GM20000 (cell line): ENCODE results near the gene EOLA2.
"Not testable (repeated sequence)": the region's sequence is repeated elsewhere in the genome, so short reads cannot be mapped to it uniquely, and the experiment has no call there.

Experiments
- DNase-seq: peaks from one replicate; pipeline ENCODE4 v3.0.0; 2012; ENCODE audit warnings: low spot score
- TF ChIP-seq, protein P1 (sequence below): IDR thresholded peaks from 2 replicates; pipeline ENCODE4 v1.5.1; 2012; ENCODE audit warnings: mild to moderate bottlenecking, control low read depth; ENCODE audit errors: extremely low read depth, missing control alignments

EOLA2 gene

GRCh38 chrX:149939655-149939904, 1.3 kb upstream of the EOLA2 start:
- TF ChIP-seq, protein P1, sequence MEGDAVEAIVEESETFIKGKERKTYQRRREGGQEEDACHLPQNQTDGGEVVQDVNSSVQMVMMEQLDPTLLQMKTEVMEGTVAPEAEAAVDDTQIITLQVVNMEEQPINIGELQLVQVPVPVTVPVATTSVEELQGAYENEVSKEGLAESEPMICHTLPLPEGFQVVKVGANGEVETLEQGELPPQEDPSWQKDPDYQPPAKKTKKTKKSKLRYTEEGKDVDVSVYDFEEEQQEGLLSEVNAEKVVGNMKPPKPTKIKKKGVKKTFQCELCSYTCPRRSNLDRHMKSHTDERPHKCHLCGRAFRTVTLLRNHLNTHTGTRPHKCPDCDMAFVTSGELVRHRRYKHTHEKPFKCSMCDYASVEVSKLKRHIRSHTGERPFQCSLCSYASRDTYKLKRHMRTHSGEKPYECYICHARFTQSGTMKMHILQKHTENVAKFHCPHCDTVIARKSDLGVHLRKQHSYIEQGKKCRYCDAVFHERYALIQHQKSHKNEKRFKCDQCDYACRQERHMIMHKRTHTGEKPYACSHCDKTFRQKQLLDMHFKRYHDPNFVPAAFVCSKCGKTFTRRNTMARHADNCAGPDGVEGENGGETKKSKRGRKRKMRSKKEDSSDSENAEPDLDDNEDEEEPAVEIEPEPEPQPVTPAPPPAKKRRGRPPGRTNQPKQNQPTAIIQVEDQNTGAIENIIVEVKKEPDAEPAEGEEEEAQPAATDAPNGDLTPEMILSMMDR: no peak
- DNase-seq: no peak

- TF ChIP-seq, protein P1: no peak
- DNase-seq: peak; percentile 78
Measured at GRCh38 chrX:149938881-149939654, 777 bp upstream of the EOLA2 start.

DNA sequence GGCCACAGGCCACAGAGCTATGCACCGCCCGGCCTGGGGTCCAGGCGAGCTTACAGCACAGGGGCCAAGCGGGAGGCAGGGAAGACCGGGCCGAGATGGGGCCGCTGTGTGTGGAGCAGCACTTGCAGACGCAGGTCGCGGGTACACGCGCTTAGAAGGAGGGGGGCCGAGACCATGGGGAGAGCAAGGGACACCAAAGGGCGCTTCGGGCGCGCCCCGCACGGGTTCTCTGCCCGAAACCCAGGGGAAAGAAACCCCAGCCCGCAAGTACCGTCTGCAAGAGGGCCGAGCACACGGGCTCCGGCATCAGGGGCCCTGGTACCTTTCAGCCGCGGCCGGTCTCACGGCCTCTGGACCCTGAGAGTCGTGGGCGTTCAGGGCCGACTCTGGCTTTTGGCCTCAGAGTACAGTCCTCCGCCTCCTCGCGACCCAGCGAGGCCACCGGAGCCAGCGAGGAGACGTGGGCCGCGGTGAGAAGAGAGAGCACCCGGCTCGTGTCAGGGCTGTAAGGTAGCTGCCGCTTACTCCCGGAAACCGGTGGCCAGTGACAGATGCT, 342 bp downstream of the EOLA2 start:
- DNase-seq: no peak
- TF ChIP-seq, protein P1: no peak

- not testable (repeated sequence) for DNase-seq
Measured at GRCh38 chrX:149937328-149937727, 963 bp downstream of the EOLA2 start.

GRCh38 chrX:149933547-149933946, 4.7 kb downstream of the EOLA2 start:
- DNase-seq: not testable (repeated sequence)

GRCh38 chrX:149932970-149933369, 5.3 kb downstream of the EOLA2 start:
- not testable (repeated sequence) for DNase-seq

GRCh38 chrX:149932150-149932549, 6.1 kb downstream of the EOLA2 start:
- not testable (repeated sequence) for DNase-seq

- not testable (repeated sequence) for DNase-seq
Measured at GRCh38 chrX:149931355-149931754, 6.9 kb downstream of the EOLA2 start.

GRCh38 chrX:149929400-149929799, 8.9 kb downstream of the EOLA2 start, which contains the start of gene HSFX4:
Gene HSFX4, plus strand, starts transcription at chrX:149929573. Its CDS starts 72 bp downstream, at chrX:149929645.
- not testable (repeated sequence) for DNase-seq

GRCh38 chrX:149928635-149929034, 9.7 kb downstream of the EOLA2 start:
- DNase-seq: not testable (repeated sequence)

GRCh38 chrX:149927964-149928258, 10.4 kb downstream of the EOLA2 start:
- DNase-seq: not testable (repeated sequence)

- DNase-seq: not testable (repeated sequence)
Measured at GRCh38 chrX:149927245-149927963, 10.9 kb downstream of the EOLA2 start.

GRCh38 chrX:149924434-149924833, 13.9 kb downstream of the EOLA2 start:
- DNase-seq: not testable (repeated sequence)

DNA sequence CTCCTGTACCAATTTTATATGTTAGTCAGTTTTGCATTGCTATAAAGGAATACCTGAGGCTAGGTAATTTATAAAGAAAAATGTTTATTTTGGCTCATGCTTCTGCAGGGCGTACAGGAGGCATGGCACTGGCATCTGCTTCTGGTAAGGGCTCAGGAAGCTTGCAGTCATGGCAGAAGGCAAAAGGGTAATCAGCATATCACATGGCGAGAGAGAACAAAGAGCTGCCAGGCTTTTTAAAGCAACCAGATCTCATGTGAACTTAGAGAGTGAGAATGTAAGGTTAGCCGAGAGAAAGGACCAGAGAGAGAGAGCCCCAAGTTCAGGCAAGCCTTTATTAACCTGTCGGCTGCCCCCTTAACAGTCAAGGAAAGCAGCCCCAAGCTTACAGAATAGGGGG, 14.5 kb downstream of the EOLA2 start:
- not testable (repeated sequence) for DNase-seq
